ENCODE measurements around the gene KMT2C.
"Not testable (repeated sequence)": the region's sequence is repeated elsewhere in the genome, so short reads cannot be mapped to it uniquely, and the experiment has no call there.

Gene KMT2C

GRCh38 chr7:152313217-152313616 lies 122.6 kb downstream of the KMT2C start:
- Mint-ChIP-seq H3K27ac (no peak overlapping the region), H3K4me3 (no peak overlapping the region), H3K9me3 (no peaks in the 10 kb centered on the region), H3K27me3 (ENCODE audit: low read depth) (no peaks in the 10 kb centered on the region), H3K36me3 (ENCODE audit: low read depth) (peaks cover 17% of the 10 kb centered on the region), H3K4me1 (ENCODE audit: low read depth) (peaks cover 11% of the 10 kb centered on the region)
- DNase-seq (ENCODE audit: low spot score), result no peak

GRCh38 chr7:152312316-152312715 lies 123.5 kb downstream of the KMT2C start:
- Mint-ChIP-seq H3K4me3 (no peak overlapping the region), H3K4me1 (ENCODE audit: low read depth) (peaks cover 10% of the 10 kb centered on the region), H3K9me3 (no peaks in the 10 kb centered on the region), H3K27ac (no peak overlapping the region), H3K36me3 (ENCODE audit: low read depth) (peaks cover 23% of the 10 kb centered on the region), H3K27me3 (ENCODE audit: low read depth) (no peaks in the 10 kb centered on the region)
- no peak for DNase-seq (ENCODE audit: low spot score)

- no peak for DNase-seq (ENCODE audit: low spot score)
- no peaks in the 10 kb centered on the region for H3K27me3 Mint-ChIP-seq (ENCODE audit: low read depth)
- no peak overlapping the region for H3K27ac Mint-ChIP-seq
Observed at GRCh38 chr7:152307902-152308301, 127.9 kb downstream of the KMT2C start.

GRCh38 chr7:152299542-152300143 lies 136.2 kb downstream of the KMT2C start:
- peaks cover 24% of the 10 kb centered on the region for H3K36me3 Mint-ChIP-seq (ENCODE audit: low read depth)
- not testable (repeated sequence) for H3K4me1 Mint-ChIP-seq (ENCODE audit: low read depth); H3K4me3 Mint-ChIP-seq; H3K27ac Mint-ChIP-seq; H3K9me3 Mint-ChIP-seq; DNase-seq (ENCODE audit: low spot score); H3K27me3 Mint-ChIP-seq (ENCODE audit: low read depth)

More at GRCh38 chr7:152307902-152308301, 127.9 kb downstream of the KMT2C start:
- Mint-ChIP-seq H3K4me3 (no peak overlapping the region), H3K4me1 (ENCODE audit: low read depth) (peaks cover 2% of the 10 kb centered on the region), H3K36me3 (ENCODE audit: low read depth) (peaks cover 41% of the 10 kb centered on the region), H3K9me3 (no peaks in the 10 kb centered on the region)

- Mint-ChIP-seq H3K36me3 (ENCODE audit: low read depth) (peaks cover 42% of the 10 kb centered on the region), H3K27ac (no peak overlapping the region), H3K4me3 (no peak overlapping the region), H3K4me1 (ENCODE audit: low read depth) (no peaks in the 10 kb centered on the region), H3K27me3 (ENCODE audit: low read depth) (no peaks in the 10 kb centered on the region), H3K9me3 (peaks cover 7% of the 10 kb centered on the region)
- no peak for DNase-seq (ENCODE audit: low spot score)
Observed at GRCh38 chr7:152292897-152293296, 142.9 kb downstream of the KMT2C start.

- not testable (repeated sequence) for DNase-seq (ENCODE audit: low spot score); H3K9me3 Mint-ChIP-seq; H3K27me3 Mint-ChIP-seq (ENCODE audit: low read depth); H3K4me1 Mint-ChIP-seq (ENCODE audit: low read depth); H3K4me3 Mint-ChIP-seq; H3K27ac Mint-ChIP-seq
- H3K36me3 Mint-ChIP-seq (ENCODE audit: low read depth), result peaks cover 22% of the 10 kb centered on the region
Observed at GRCh38 chr7:152286972-152287371, 148.8 kb downstream of the KMT2C start.

- H3K4me1 Mint-ChIP-seq (ENCODE audit: low read depth); H3K9me3 Mint-ChIP-seq; DNase-seq (ENCODE audit: low spot score); H3K4me3 Mint-ChIP-seq; H3K27ac Mint-ChIP-seq; H3K27me3 Mint-ChIP-seq (ENCODE audit: low read depth): not testable (repeated sequence)
- H3K36me3 Mint-ChIP-seq (ENCODE audit: low read depth), result peaks cover 20% of the 10 kb centered on the region
Observed at GRCh38 chr7:152286219-152286618, 149.6 kb downstream of the KMT2C start.

- not testable (repeated sequence) for H3K27me3 Mint-ChIP-seq (ENCODE audit: low read depth); H3K9me3 Mint-ChIP-seq; DNase-seq (ENCODE audit: low spot score); H3K27ac Mint-ChIP-seq; H3K4me1 Mint-ChIP-seq (ENCODE audit: low read depth); H3K4me3 Mint-ChIP-seq
- peaks cover 20% of the 10 kb centered on the region for H3K36me3 Mint-ChIP-seq (ENCODE audit: low read depth)
Observed at GRCh38 chr7:152284998-152285397, 150.8 kb downstream of the KMT2C start.

- not testable (repeated sequence) for H3K36me3 Mint-ChIP-seq (ENCODE audit: low read depth); H3K27ac Mint-ChIP-seq; H3K4me3 Mint-ChIP-seq
Observed at GRCh38 chr7:152277687-152278086, 158.1 kb downstream of the KMT2C start.

GRCh38 chr7:152270427-152270826 lies 165.4 kb downstream of the KMT2C start:
- not testable (repeated sequence) for H3K4me1 Mint-ChIP-seq (ENCODE audit: low read depth); H3K27me3 Mint-ChIP-seq (ENCODE audit: low read depth); H3K4me3 Mint-ChIP-seq; DNase-seq (ENCODE audit: low spot score); H3K9me3 Mint-ChIP-seq; H3K27ac Mint-ChIP-seq
- peaks cover 23% of the 10 kb centered on the region for H3K36me3 Mint-ChIP-seq (ENCODE audit: low read depth)

More at GRCh38 chr7:152277687-152278086, 158.1 kb downstream of the KMT2C start:
- not testable (repeated sequence) for DNase-seq (ENCODE audit: low spot score); H3K4me1 Mint-ChIP-seq (ENCODE audit: low read depth); H3K9me3 Mint-ChIP-seq; H3K27me3 Mint-ChIP-seq (ENCODE audit: low read depth)

GRCh38 chr7:152266859-152267258 lies 168.9 kb downstream of the KMT2C start:
- not testable (repeated sequence) for H3K4me3 Mint-ChIP-seq; H3K9me3 Mint-ChIP-seq; H3K27me3 Mint-ChIP-seq (ENCODE audit: low read depth); H3K4me1 Mint-ChIP-seq (ENCODE audit: low read depth); H3K27ac Mint-ChIP-seq; DNase-seq (ENCODE audit: low spot score)
- H3K36me3 Mint-ChIP-seq (ENCODE audit: low read depth), result peaks cover 31% of the 10 kb centered on the region

- H3K36me3 Mint-ChIP-seq (ENCODE audit: low read depth), result peaks cover 28% of the 10 kb centered on the region
- H3K27me3 Mint-ChIP-seq (ENCODE audit: low read depth); H3K9me3 Mint-ChIP-seq; H3K4me3 Mint-ChIP-seq; DNase-seq (ENCODE audit: low spot score); H3K27ac Mint-ChIP-seq; H3K4me1 Mint-ChIP-seq (ENCODE audit: low read depth): not testable (repeated sequence)
Observed at GRCh38 chr7:152264915-152265314, 170.9 kb downstream of the KMT2C start.

GRCh38 chr7:152262146-152262545 lies 173.7 kb downstream of the KMT2C start:
- H3K27me3 Mint-ChIP-seq (ENCODE audit: low read depth); H3K27ac Mint-ChIP-seq; H3K4me3 Mint-ChIP-seq; H3K9me3 Mint-ChIP-seq; DNase-seq (ENCODE audit: low spot score); H3K4me1 Mint-ChIP-seq (ENCODE audit: low read depth): not testable (repeated sequence)
- peaks cover 22% of the 10 kb centered on the region for H3K36me3 Mint-ChIP-seq (ENCODE audit: low read depth)

GRCh38 chr7:152259645-152260044 lies 176.2 kb downstream of the KMT2C start:
- peaks cover 26% of the 10 kb centered on the region for H3K36me3 Mint-ChIP-seq (ENCODE audit: low read depth)
- not testable (repeated sequence) for H3K9me3 Mint-ChIP-seq; H3K4me3 Mint-ChIP-seq; DNase-seq (ENCODE audit: low spot score); H3K27ac Mint-ChIP-seq; H3K4me1 Mint-ChIP-seq (ENCODE audit: low read depth); H3K27me3 Mint-ChIP-seq (ENCODE audit: low read depth)

- DNase-seq (ENCODE audit: low spot score); H3K27ac Mint-ChIP-seq; H3K27me3 Mint-ChIP-seq (ENCODE audit: low read depth); H3K4me3 Mint-ChIP-seq; H3K4me1 Mint-ChIP-seq (ENCODE audit: low read depth); H3K9me3 Mint-ChIP-seq: not testable (repeated sequence)
- peaks cover 36% of the 10 kb centered on the region for H3K36me3 Mint-ChIP-seq (ENCODE audit: low read depth)
Observed at GRCh38 chr7:152247851-152248250, 188.0 kb downstream of the KMT2C start.
